A549 (cell line): ENCODE data around the gene TEPSIN.

Experiments
- CEBPB ChIP-seq, 2 experiments: fragments of >200 bp in 1 of 2; sonication (Bioruptor Twin) in 1 of 2; formaldehyde crosslinking in 1 of 2; IDR thresholded peaks; 2 replicates each; pipeline ENCODE4 v1.6.1; 2012 to 2016
- MYC ChIP-seq: IDR thresholded peaks from 2 replicates; pipeline ENCODE4 v1.6.1; 2012; ENCODE audit warnings: mild to moderate bottlenecking, inconsistent platforms, low read length, improper control_type of control experiment, borderline replicate concordance
- RARB ChIP-seq: fragments of 250-450 bp; sonication (Bioruptor Pico); IDR thresholded peaks from 2 replicates; pipeline ENCODE4 v1.8.0; 2021; ENCODE audit warnings: mild to moderate bottlenecking, moderate library complexity
- TF ChIP-seq, protein P1 (sequence below): fragments of 250-450 bp; sonication (Bioruptor Pico); IDR thresholded peaks from 2 replicates; pipeline ENCODE4 v1.5.0; 2021; ENCODE audit warnings: mild to moderate bottlenecking, moderate library complexity, borderline replicate concordance
- TF ChIP-seq, protein P2 (sequence below): fragments of >200 bp; sonication (Bioruptor Twin); formaldehyde crosslinking; IDR thresholded peaks from 3 replicates; pipeline ENCODE4 v1.5.1; 2016

DNA sequence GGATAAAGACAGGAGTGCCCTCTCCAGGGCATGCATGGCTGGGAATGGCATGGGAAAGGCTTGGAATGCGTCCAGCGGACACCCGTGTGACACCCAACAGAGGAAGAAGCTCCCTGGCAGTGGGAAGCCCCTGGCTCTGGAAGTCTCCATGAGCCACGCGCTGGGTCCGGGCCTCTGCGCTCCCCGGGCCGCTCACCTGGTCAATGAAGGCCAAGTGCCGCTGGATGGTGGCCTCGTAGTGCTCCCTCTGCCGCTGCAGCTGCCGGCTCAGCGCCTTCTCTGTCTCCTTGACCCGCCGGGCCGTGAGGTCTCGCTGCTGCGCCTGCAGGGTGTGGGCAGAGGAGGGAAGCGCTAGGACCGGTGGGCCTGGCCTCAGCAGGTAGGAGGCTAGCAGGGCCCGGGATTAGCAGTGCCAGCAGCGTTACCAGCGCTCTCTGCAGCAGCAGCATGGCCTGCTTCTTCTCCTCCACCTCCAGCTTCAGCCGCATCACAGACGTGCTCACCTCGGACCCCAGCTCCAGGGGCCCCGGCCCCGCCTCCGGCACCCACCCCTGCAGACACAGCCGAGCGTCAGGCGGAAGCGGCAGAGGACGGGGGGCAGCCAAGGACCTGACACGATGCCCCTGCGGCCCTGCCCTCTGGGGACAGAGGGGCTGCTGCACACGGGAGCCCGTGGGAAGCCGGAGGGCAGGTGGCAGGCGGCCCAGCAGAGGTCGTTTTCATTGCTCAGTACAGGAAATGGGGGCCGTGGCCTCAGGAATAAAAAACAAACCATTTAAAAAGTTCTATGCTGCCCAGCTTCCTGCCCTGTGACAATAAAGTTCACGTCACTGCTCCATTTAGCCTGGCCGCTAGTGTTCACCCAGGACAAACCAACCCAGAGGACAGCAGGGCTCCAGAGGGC, 42.1 kb downstream of the TEPSIN start:
- TF ChIP-seq, protein P1, sequence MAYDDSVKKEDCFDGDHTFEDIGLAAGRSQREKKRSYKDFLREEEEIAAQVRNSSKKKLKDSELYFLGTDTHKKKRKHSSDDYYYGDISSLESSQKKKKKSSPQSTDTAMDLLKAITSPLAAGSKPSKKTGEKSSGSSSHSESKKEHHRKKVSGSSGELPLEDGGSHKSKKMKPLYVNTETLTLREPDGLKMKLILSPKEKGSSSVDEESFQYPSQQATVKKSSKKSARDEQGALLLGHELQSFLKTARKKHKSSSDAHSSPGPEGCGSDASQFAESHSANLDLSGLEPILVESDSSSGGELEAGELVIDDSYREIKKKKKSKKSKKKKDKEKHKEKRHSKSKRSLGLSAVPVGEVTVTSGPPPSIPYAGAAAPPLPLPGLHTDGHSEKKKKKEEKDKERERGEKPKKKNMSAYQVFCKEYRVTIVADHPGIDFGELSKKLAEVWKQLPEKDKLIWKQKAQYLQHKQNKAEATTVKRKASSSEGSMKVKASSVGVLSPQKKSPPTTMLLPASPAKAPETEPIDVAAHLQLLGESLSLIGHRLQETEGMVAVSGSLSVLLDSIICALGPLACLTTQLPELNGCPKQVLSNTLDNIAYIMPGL (CRISPR knock-in tag): no peak
- TF ChIP-seq CEBPB (IDR thresholded peaks at IDR 0.05) (no peak), MYC (no peak), RARB (no peak)
- TF ChIP-seq, protein P2, sequence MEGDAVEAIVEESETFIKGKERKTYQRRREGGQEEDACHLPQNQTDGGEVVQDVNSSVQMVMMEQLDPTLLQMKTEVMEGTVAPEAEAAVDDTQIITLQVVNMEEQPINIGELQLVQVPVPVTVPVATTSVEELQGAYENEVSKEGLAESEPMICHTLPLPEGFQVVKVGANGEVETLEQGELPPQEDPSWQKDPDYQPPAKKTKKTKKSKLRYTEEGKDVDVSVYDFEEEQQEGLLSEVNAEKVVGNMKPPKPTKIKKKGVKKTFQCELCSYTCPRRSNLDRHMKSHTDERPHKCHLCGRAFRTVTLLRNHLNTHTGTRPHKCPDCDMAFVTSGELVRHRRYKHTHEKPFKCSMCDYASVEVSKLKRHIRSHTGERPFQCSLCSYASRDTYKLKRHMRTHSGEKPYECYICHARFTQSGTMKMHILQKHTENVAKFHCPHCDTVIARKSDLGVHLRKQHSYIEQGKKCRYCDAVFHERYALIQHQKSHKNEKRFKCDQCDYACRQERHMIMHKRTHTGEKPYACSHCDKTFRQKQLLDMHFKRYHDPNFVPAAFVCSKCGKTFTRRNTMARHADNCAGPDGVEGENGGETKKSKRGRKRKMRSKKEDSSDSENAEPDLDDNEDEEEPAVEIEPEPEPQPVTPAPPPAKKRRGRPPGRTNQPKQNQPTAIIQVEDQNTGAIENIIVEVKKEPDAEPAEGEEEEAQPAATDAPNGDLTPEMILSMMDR: no peak
